SK-N-SH treated with all-trans-retinoic acid at 6 μM for 48 hours (cell line): ENCODE results near the gene H2BK1.

Source experiments
- ATAC-seq: fragments of 200-7000 bp; cut with Tn5 transposase; 3 replicates; pipeline ENCODE4 v1.9.1; 2020; ENCODE audit warnings: mild to moderate bottlenecking, moderate library complexity
- ARNTL ChIP-seq: fragments of 450-650 bp; formaldehyde crosslinking; IDR thresholded peaks from 2 replicates; pipeline ENCODE4 v1.5.0; 2020; ENCODE audit warnings: low read depth, mild to moderate bottlenecking, moderate library complexity, borderline replicate concordance
- BACH2 ChIP-seq: fragments of 250-450 bp; sonication (Bioruptor Pico); IDR thresholded peaks from 2 replicates; pipeline ENCODE4 v1.9.0; 2021; ENCODE audit warnings: mild to moderate bottlenecking, borderline replicate concordance
- CREB5 ChIP-seq: fragments of 250-450 bp; sonication (Bioruptor Pico); IDR thresholded peaks from 2 replicates; pipeline ENCODE4 v1.5.1; 2020; ENCODE audit warnings: low read depth, mild to moderate bottlenecking, moderate library complexity
- CSDC2 ChIP-seq: fragments of 250-450 bp; sonication (Bioruptor Pico); IDR thresholded peaks from 2 replicates; pipeline ENCODE4 v1.5.0; 2020; ENCODE audit warnings: mild to moderate bottlenecking, moderate library complexity
- ESRRG ChIP-seq: fragments of 250-450 bp; sonication (Bioruptor Pico); IDR thresholded peaks from 2 replicates; pipeline ENCODE4 v1.6.1; 2021; ENCODE audit warnings: mild to moderate bottlenecking
- GLIS3 ChIP-seq: fragments of 250-450 bp; sonication (Bioruptor Pico); IDR thresholded peaks from 2 replicates; pipeline ENCODE4 v1.5.0; 2020; ENCODE audit warnings: mild to moderate bottlenecking, moderate library complexity
- OSR1 ChIP-seq: fragments of 250-450 bp; sonication (Bioruptor Pico); IDR thresholded peaks from 2 replicates; pipeline ENCODE4 v1.8.0; 2022; ENCODE audit warnings: moderate library complexity, mild to moderate bottlenecking, inconsistent platforms
- PATZ1 ChIP-seq: fragments of 250-450 bp; sonication (Bioruptor Pico); IDR thresholded peaks from 2 replicates; pipeline ENCODE4 v1.8.0; 2020; ENCODE audit warnings: mild to moderate bottlenecking, moderate library complexity, borderline replicate concordance
- PPARA ChIP-seq: fragments of 250-450 bp; sonication (Bioruptor Pico); IDR thresholded peaks from 2 replicates; pipeline ENCODE4 v1.5.0; 2020; ENCODE audit warnings: mild to moderate bottlenecking, borderline replicate concordance
- TSHZ2 ChIP-seq: fragments of 250-450 bp; sonication (Bioruptor Pico); IDR thresholded peaks from 2 replicates; pipeline ENCODE4 v1.5.0; 2020; ENCODE audit warnings: mild to moderate bottlenecking, moderate library complexity
- ZC3H10 ChIP-seq: fragments of 250-450 bp; sonication (Bioruptor Pico); IDR thresholded peaks from 2 replicates; pipeline ENCODE4 v1.5.1; 2021; ENCODE audit warnings: mild to moderate bottlenecking, moderate library complexity
- ZFP30 ChIP-seq: fragments of 450-650 bp; formaldehyde crosslinking; IDR thresholded peaks from 2 replicates; pipeline ENCODE4 v1.5.0; 2022; ENCODE audit warnings: mild to moderate bottlenecking, moderate library complexity
- ZNF565 ChIP-seq: fragments of 450-650 bp; formaldehyde crosslinking; conservative IDR thresholded peaks from 2 replicates; pipeline ENCODE4 v1.5.0; 2020; ENCODE audit warnings: low read depth, mild to moderate bottlenecking, moderate library complexity
- ZNF70 ChIP-seq: fragments of 450-650 bp; formaldehyde crosslinking; IDR thresholded peaks from 2 replicates; pipeline ENCODE4 v1.5.0; 2020; ENCODE audit warnings: mild to moderate bottlenecking, moderate library complexity
- ZNF8 ChIP-seq: fragments of 450-650 bp; formaldehyde crosslinking; IDR thresholded peaks from 2 replicates; pipeline ENCODE4 v1.5.0; 2020; ENCODE audit warnings: mild to moderate bottlenecking, moderate library complexity
- TF ChIP-seq, protein P1 (sequence below): fragments of 250-450 bp; sonication (Bioruptor Pico); IDR thresholded peaks from 2 replicates; pipeline ENCODE4 v1.5.1; 2021; ENCODE audit warnings: mild to moderate bottlenecking, moderate library complexity
- TF ChIP-seq, protein P2 (sequence below): fragments of 250-450 bp; sonication (Bioruptor Pico); IDR thresholded peaks from 2 replicates; pipeline ENCODE4 v1.8.0; 2021; ENCODE audit warnings: low read depth, mild to moderate bottlenecking, moderate library complexity, borderline replicate concordance

H2BK1 gene

GRCh38 chr7:151251328-151251688 lies 41.0 kb upstream of the H2BK1 start:
- TF ChIP-seq, protein P1, sequence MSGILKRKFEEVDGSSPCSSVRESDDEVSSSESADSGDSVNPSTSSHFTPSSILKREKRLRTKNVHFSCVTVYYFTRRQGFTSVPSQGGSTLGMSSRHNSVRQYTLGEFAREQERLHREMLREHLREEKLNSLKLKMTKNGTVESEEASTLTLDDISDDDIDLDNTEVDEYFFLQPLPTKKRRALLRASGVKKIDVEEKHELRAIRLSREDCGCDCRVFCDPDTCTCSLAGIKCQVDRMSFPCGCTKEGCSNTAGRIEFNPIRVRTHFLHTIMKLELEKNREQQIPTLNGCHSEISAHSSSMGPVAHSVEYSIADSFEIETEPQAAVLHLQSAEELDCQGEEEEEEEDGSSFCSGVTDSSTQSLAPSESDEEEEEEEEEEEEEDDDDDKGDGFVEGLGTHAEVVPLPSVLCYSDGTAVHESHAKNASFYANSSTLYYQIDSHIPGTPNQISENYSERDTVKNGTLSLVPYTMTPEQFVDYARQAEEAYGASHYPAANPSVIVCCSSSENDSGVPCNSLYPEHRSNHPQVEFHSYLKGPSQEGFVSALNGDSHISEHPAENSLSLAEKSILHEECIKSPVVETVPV (CRISPR knock-in tag) = no peak
- TF ChIP-seq GLIS3 (no peak), TSHZ2 (CRISPR knock-in tag) (0 out of 2 replicates have a peak, but pooled peaks have one; percentile 23), BACH2 (CRISPR knock-in tag) (no peak), ZNF565 (CRISPR knock-in tag) (no peak), PATZ1 (CRISPR knock-in tag) (0 out of 2 replicates have a peak, but pooled peaks have one; percentile 23)
- ATAC-seq = peak; percentile 1; the same call in 2 of the 3 replicates

GRCh38 chr7:151250181-151251132 lies 40.2 kb upstream of the H2BK1 start:
- TF ChIP-seq ZNF8 (CRISPR knock-in tag) (no peak), ZFP30 (CRISPR knock-in tag) (no peak), CREB5 (no peak), ZNF70 (CRISPR knock-in tag) (no peak), BACH2 (CRISPR knock-in tag) (no peak), PPARA (CRISPR knock-in tag) (no peak), ARNTL (no peak), ESRRG (CRISPR knock-in tag) (no peak), CSDC2 (no peak), TSHZ2 (CRISPR knock-in tag) (no peak), ZC3H10 (CRISPR knock-in tag) (no peak), OSR1 (CRISPR knock-in tag) (no peak)
- TF ChIP-seq, protein P1 (CRISPR knock-in tag) = no peak
- TF ChIP-seq, protein P2, sequence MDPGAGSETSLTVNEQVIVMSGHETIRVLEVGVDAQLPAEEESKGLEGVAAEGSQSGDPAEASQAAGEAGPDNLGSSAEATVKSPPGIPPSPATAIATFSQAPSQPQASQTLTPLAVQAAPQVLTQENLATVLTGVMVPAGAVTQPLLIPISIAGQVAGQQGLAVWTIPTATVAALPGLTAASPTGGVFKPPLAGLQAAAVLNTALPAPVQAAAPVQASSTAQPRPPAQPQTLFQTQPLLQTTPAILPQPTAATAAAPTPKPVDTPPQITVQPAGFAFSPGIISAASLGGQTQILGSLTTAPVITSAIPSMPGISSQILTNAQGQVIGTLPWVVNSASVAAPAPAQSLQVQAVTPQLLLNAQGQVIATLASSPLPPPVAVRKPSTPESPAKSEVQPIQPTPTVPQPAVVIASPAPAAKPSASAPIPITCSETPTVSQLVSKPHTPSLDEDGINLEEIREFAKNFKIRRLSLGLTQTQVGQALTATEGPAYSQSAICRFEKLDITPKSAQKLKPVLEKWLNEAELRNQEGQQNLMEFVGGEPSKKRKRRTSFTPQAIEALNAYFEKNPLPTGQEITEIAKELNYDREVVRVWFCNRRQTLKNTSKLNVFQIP = no peak
- no peak for ATAC-seq
